HG02571 (cell line): Measurements from ENCODE around the gene CDK17.
"Not testable (repeated sequence)": the region's sequence is repeated elsewhere in the genome, so short reads cannot be mapped to it uniquely, and the experiment has no call there.

Source experiments
- ATAC-seq: cut with Tn5 transposase; IDR thresholded peaks from one replicate; pipeline ENCODE4 v1.9.1; 2021; ENCODE audit warnings: mild to moderate bottlenecking, moderate library complexity; ENCODE audit not compliant: unreplicated experiment

The CDK17 gene

GRCh38 chr12:96399919-96400630, at the start of gene CDK17:
TSS of gene CDK17 (minus strand) at chr12:96400439. CDS start at chr12:96334836, 65,603 bp downstream.
- ATAC-seq = peak; percentile 47

GRCh38 chr12:96448300-96448699, 48.1 kb upstream of the CDK17 start:
- no peak for ATAC-seq

GRCh38 chr12:96447256-96447655, 47.0 kb upstream of the CDK17 start:
- ATAC-seq = no peak

GRCh38 chr12:96445691-96446583, 45.7 kb upstream of the CDK17 start:
- ATAC-seq = peak; percentile 68

GRCh38 chr12:96444399-96444798, 44.2 kb upstream of the CDK17 start:
- ATAC-seq = no peak

GRCh38 chr12:96442906-96443305, 42.7 kb upstream of the CDK17 start:
- ATAC-seq = no peak

GRCh38 chr12:96441816-96442215, 41.6 kb upstream of the CDK17 start:
- ATAC-seq = no peak

GRCh38 chr12:96438330-96438729, 38.1 kb upstream of the CDK17 start:
- no peak for ATAC-seq

- ATAC-seq = no peak
Measured at GRCh38 chr12:96437171-96437445, 36.9 kb upstream of the CDK17 start.

GRCh38 chr12:96436366-96437170, 36.3 kb upstream of the CDK17 start:
- ATAC-seq = no peak

- no peak for ATAC-seq
Measured at GRCh38 chr12:96434107-96434506, 33.9 kb upstream of the CDK17 start.

- ATAC-seq = not testable (repeated sequence)
Measured at GRCh38 chr12:96432496-96433321, 32.5 kb upstream of the CDK17 start.

- no peak for ATAC-seq
Measured at GRCh38 chr12:96431067-96431466, 30.8 kb upstream of the CDK17 start.

GRCh38 chr12:96427269-96427729, 27.1 kb upstream of the CDK17 start:
- no peak for ATAC-seq

- no peak for ATAC-seq
Measured at GRCh38 chr12:96425951-96426350, 25.7 kb upstream of the CDK17 start.

- peak; percentile 75 for ATAC-seq
Measured at GRCh38 chr12:96425321-96425720, 25.1 kb upstream of the CDK17 start.

- ATAC-seq = no peak
Measured at GRCh38 chr12:96424601-96425000, 24.4 kb upstream of the CDK17 start.

- no peak for ATAC-seq
Measured at GRCh38 chr12:96422192-96422591, 22.0 kb upstream of the CDK17 start.

GRCh38 chr12:96421014-96421413, 20.8 kb upstream of the CDK17 start:
- no peak for ATAC-seq

- ATAC-seq = no peak
Measured at GRCh38 chr12:96420277-96420835, 20.1 kb upstream of the CDK17 start.
